MM.1S (cell line): Measurements from ENCODE around the gene MEAK7.

ENCODE experiments used
- DNase-seq: peaks from one replicate; pipeline ENCODE4 v3.0.0-alpha.2; 2015
- H2AFZ ChIP-seq: fragments of 300-600 bp; sonication (generic); 2 replicates; pipeline ENCODE4 v1.6.0; 2016; ENCODE audit warnings: antibody characterized with exemption, low read length
- H3F3A ChIP-seq: fragments of 300-600 bp; sonication (generic); 2 replicates; pipeline ENCODE4 v1.6.1; 2016; ENCODE audit warnings: mild to moderate bottlenecking, antibody characterized with exemption, low read length, moderate library complexity, mixed read lengths; ENCODE audit not compliant: insufficient read depth
- H3K27ac ChIP-seq: fragments of 300-600 bp; sonication (generic); 2 replicates; pipeline ENCODE4 v1.5.1; 2016; ENCODE audit warnings: mild to moderate bottlenecking, low read length
- H3K27me3 ChIP-seq: fragments of 300-600 bp; sonication (generic); replicated peaks from 2 replicates; pipeline ENCODE4 v1.6.0; 2016; ENCODE audit warnings: low read length; ENCODE audit not compliant: insufficient read depth
- H3K36me3 ChIP-seq: fragments of 300-600 bp; sonication (generic); replicated peaks from 2 replicates; pipeline ENCODE4 v1.6.1; 2016; ENCODE audit warnings: mild to moderate bottlenecking, low read length, mixed read lengths; ENCODE audit not compliant: insufficient read depth
- H3K4me1 ChIP-seq: fragments of 300-600 bp; sonication (generic); 2 replicates; pipeline ENCODE4 v1.6.1; 2016; ENCODE audit warnings: low read length, mixed read lengths
- H3K4me2 ChIP-seq: fragments of 300-600 bp; sonication (generic); 2 replicates; pipeline ENCODE4 v1.6.0; 2016; ENCODE audit warnings: low read depth, low read length
- H3K4me3 ChIP-seq: fragments of 300-600 bp; sonication (generic); 2 replicates; pipeline ENCODE4 v1.5.1; 2016; ENCODE audit warnings: low read length, mixed read lengths
- H3K79me2 ChIP-seq: fragments of 300-600 bp; sonication (generic); 2 replicates; pipeline ENCODE4 v1.6.1; 2016; ENCODE audit warnings: mixed run types, low read length, mixed read lengths
- H3K9ac ChIP-seq: fragments of 300-600 bp; sonication (generic); 2 replicates; pipeline ENCODE4 v1.6.1; 2016; ENCODE audit warnings: low read length, mixed read lengths
- H3K9me2 ChIP-seq: fragments of 300-600 bp; sonication (generic); replicated peaks from 2 replicates; pipeline ENCODE4 v1.6.1; 2016; ENCODE audit warnings: mild to moderate bottlenecking, low read length, mixed read lengths; ENCODE audit not compliant: insufficient read depth
- H3K9me3 ChIP-seq: fragments of 300-600 bp; sonication (generic); replicated peaks from 2 replicates; pipeline ENCODE4 v1.6.1; 2016; ENCODE audit warnings: mild to moderate bottlenecking, low read length, mixed read lengths; ENCODE audit not compliant: insufficient read depth
- H4K20me1 ChIP-seq: fragments of 300-600 bp; sonication (generic); 2 replicates; pipeline ENCODE4 v1.6.1; 2016; ENCODE audit warnings: mild to moderate bottlenecking, low read length, moderate library complexity, mixed read lengths; ENCODE audit not compliant: insufficient read depth
- CTCF ChIP-seq: fragments of 300-600 bp; sonication (generic); IDR thresholded peaks from 2 replicates; pipeline ENCODE4 v1.5.1; 2016; ENCODE audit warnings: antibody characterized with exemption, low read length, mixed read lengths
- EZH2 ChIP-seq: fragments of 300-600 bp; sonication (generic); optimal IDR thresholded peaks from 2 replicates; pipeline ENCODE3; 2017; ENCODE audit warnings: low read depth, mild to moderate bottlenecking, antibody characterized with exemption, low read length, mixed read lengths
- EZH2phosphoT487 ChIP-seq: fragments of 300-600 bp; sonication (generic); IDR thresholded peaks from 2 replicates; pipeline ENCODE4 v1.6.1; 2018; ENCODE audit warnings: antibody characterized with exemption, low read length

MEAK7 gene

GRCh38 chr16:84475643-84476240 is 28.7 kb downstream of the MEAK7 start:
- Histone ChIP-seq H3K36me3 (no peaks in the 10 kb centered on the region), H3K9me3 (no peaks in the 10 kb centered on the region), H2AFZ (no peak overlapping the region), H3K79me2 (no peaks in the 10 kb centered on the region), H3K4me1 (no peaks in the 10 kb centered on the region), H3K4me2 (no peak overlapping the region), H3K9me2 (no peaks in the 10 kb centered on the region), H3K9ac (no peak overlapping the region), H3K4me3 (no peak overlapping the region), H3K27me3 (no peaks in the 10 kb centered on the region), H3K27ac (no peak overlapping the region), H3F3A (no peaks in the 10 kb centered on the region), H4K20me1 (no peaks in the 10 kb centered on the region)
- TF ChIP-seq EZH2phosphoT487 (no peak), EZH2 (no peak), CTCF (no peak)
- no peak for DNase-seq

- H3K4me1 ChIP-seq = no peaks in the 10 kb centered on the region
- no peaks in the 10 kb centered on the region for H3K9me2 ChIP-seq
- DNase-seq = no peak
- no peaks in the 10 kb centered on the region for H4K20me1 ChIP-seq
- H2AFZ ChIP-seq = no peak overlapping the region
- H3K4me2 ChIP-seq = no peak overlapping the region
- no peaks in the 10 kb centered on the region for H3K79me2 ChIP-seq
- no peaks in the 10 kb centered on the region for H3F3A ChIP-seq
- H3K36me3 ChIP-seq = no peaks in the 10 kb centered on the region
- H3K4me3 ChIP-seq = no peak overlapping the region
- no peak for TF ChIP-seq EZH2
- TF ChIP-seq CTCF = no peak
- no peak for TF ChIP-seq EZH2phosphoT487
- H3K9ac ChIP-seq = no peak overlapping the region
- H3K27me3 ChIP-seq = no peaks in the 10 kb centered on the region
- H3K27ac ChIP-seq = no peak overlapping the region
- no peaks in the 10 kb centered on the region for H3K9me3 ChIP-seq
These were observed 32.5 kb downstream of the MEAK7 start for GRCh38 chr16:84471966-84472365.

- no peak overlapping the region for H2AFZ ChIP-seq
- no peaks in the 10 kb centered on the region for H3K36me3 ChIP-seq
- no peaks in the 10 kb centered on the region for H4K20me1 ChIP-seq
- H3K27ac ChIP-seq = no peak overlapping the region
- no peaks in the 10 kb centered on the region for H3K4me1 ChIP-seq
- H3K4me3 ChIP-seq = no peak overlapping the region
- no peaks in the 10 kb centered on the region for H3K9me2 ChIP-seq
- H3K9ac ChIP-seq = no peak overlapping the region
- no peak for DNase-seq
- H3K27me3 ChIP-seq = no peaks in the 10 kb centered on the region
- no peak for TF ChIP-seq EZH2
- no peak for TF ChIP-seq CTCF
- no peak for TF ChIP-seq EZH2phosphoT487
- H3F3A ChIP-seq = no peaks in the 10 kb centered on the region
- no peaks in the 10 kb centered on the region for H3K79me2 ChIP-seq
- no peak overlapping the region for H3K4me2 ChIP-seq
- H3K9me3 ChIP-seq = no peaks in the 10 kb centered on the region
These were observed 33.1 kb downstream of the MEAK7 start for GRCh38 chr16:84471316-84471715.
